Measurements from ENCODE around the gene OCSTAMP.

OCSTAMP gene

DNA sequence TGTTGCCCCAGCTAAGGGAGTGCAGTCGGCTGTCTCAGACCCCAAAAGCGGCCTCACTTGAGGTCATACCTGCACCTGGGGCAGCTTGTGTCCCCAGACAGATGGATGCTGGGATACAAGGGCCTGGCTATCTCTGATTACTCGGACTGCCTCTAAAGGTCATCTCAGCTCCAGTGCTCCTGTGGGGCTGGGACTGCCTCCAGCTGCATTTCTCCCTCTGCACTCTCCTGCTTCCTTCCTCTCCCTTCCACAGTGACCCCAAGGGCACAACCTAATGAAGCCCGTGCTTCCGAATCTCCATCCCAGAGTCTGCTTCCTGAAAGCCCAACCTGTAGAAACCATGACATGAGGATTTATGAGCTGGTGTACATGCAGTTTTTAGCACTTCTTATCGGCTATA lies 22.8 kb upstream of the OCSTAMP start:
- no peak for DNase-seq

- no peak for DNase-seq
Observed at GRCh38 chr20:46572790-46573189, 22.3 kb upstream of the OCSTAMP start.

- peak; percentile 84 for DNase-seq
Observed at GRCh38 chr20:46572153-46572552, 21.7 kb upstream of the OCSTAMP start.

DNA sequence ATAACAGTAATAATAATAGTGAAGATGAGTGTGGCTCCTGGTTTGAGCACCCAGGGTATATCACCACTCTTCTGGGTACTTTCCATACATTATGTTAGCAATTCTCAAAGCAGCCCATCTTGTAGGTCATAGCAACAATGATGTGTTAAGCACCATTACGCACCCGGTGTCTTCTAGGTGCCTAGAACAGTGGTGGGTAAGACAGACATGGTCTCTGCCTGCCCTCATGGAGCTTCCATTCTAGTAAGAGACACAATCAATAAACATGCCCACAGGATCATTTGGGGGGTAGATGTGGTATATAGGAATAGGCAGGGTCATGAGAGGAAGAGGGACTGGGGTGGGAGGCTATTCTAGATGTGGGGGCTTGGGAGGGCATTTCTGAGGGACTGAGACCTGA lies 21.0 kb upstream of the OCSTAMP start:
- DNase-seq: no peak

GRCh38 chr20:46570956-46571355 lies 20.5 kb upstream of the OCSTAMP start:
- no peak for DNase-seq

DNA sequence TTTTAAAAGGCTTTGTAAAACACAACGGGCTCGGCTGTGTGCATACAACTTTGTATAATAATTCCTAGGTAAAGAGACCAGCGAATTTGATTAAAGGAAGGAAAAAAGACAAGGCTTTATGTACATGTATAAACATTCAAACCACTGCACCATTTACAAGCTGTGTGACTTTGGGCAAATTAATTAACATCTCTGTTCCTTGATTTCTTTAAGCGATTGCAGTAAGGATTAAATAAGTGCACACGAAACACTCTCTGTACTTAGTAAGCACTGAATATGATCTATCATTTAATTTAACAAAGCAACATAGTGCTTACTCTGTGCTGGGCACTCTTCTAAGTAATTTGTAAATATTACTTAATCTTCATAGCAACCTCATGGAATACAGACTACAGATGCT lies 19.5 kb upstream of the OCSTAMP start:
- DNase-seq: no peak

GRCh38 chr20:46568570-46569129 lies 18.2 kb upstream of the OCSTAMP start:
- peak; percentile 94 for DNase-seq

DNA sequence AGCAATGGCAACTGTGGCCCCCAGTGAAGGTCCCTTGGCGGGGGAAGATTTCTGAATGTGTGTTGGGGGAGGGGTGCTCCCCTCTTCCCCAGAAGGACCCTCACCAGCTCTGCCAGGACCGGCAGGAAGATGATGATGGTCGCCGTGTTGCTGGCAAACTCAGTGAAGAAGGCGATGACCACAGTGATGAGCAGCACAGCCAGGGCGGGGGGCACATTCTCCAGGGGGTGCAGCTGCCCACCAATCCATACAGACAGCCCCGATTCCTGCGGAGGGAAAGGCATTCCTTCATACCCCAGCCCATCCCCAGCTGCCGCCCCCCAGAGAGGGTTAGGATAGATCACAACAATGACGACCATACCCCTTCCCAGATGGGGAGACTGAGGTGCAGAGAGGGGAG lies 15.7 kb upstream of the OCSTAMP start:
- DNase-seq: no peak

DNA sequence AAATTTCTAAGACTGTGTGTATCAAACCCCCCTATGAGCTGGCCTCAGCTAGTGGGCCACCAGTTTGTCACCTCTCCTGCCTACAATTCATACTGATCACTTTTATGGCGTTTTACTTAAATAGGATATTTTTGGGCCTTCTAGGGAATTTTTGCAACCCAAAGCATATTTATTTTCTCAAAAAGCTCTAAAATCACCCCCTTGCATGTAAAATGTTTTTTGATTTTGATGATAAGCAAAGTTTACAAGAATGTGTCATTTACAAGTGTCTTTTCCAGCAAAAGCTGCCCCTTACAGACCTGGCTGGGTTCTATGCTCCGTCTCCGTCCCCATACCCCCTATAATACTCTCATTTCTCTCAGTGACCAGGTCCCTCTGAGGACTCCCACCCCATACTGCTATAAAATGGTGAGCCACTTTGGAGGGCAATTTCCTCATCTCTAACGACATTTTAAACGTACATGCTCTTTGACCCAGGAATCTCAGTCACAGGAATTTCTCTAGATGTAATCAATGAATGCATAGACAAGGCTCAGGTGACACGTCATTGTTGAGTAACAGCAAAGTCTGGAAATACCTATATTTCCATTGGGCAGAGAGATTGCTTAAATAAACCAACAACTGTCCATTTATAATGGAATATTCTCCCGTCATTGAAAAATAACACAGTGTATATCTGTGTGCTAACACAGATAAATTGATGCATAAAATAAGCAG lies 13.9 kb upstream of the OCSTAMP start:
- no peak for DNase-seq

DNA sequence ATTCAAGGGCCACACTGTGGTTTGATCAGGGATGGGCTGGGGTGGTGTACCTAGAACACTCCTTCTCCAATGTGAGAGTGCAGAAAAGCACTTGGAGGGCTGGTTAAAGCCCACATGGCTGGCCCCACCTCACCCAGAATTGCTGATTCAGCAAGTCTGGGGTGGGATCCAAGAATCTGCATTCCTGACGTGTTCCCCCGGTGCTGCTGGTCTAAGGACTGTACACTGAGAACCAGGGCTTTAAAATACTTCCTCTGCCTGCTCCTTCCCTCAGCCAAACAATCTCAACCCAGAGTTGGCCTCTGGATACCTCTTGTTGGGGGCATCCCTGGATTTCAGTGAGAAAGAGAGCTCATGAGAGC lies 13.4 kb upstream of the OCSTAMP start:
- no peak for DNase-seq

DNA sequence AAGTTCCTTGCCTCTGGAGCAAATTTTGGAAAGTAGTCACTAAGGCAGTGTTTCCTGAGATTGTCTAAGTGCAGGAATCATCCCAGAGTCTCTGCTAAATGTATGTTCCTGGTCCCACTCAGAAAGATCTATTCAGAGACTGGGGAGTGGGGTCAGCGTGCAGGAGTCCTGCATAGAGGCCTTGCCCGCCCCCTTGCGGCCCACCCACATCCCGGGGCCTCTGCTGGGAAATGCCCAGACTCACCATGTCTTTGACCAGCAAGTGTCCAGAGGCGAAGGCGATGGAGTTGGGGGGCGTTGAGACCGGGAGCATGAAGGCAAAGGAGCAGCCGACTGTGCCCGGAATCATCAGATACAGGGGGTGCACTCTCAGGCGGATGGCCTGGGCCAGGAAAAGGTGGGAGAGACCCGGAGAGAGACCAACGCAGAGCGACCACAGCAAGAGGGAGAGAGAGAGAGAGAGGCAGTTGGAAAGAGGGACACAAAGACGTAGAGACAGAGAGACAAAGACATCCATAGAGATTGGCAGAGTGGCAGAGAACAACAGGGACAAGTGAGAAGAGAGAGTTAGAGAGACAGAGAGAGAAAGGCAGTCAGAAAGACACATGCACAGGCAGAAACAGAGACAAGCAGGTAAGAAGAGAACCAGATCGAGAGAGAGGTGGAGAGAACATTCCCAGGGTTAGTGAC lies 12.9 kb upstream of the OCSTAMP start:
- no peak for DNase-seq

- DNase-seq: peak; percentile 83
Observed at GRCh38 chr20:46562373-46563169, 12.1 kb upstream of the OCSTAMP start.

- no peak for DNase-seq
Observed at GRCh38 chr20:46562009-46562372, 11.5 kb upstream of the OCSTAMP start.

- DNase-seq: no peak
Observed at GRCh38 chr20:46559685-46560440, 9.4 kb upstream of the OCSTAMP start.

DNA sequence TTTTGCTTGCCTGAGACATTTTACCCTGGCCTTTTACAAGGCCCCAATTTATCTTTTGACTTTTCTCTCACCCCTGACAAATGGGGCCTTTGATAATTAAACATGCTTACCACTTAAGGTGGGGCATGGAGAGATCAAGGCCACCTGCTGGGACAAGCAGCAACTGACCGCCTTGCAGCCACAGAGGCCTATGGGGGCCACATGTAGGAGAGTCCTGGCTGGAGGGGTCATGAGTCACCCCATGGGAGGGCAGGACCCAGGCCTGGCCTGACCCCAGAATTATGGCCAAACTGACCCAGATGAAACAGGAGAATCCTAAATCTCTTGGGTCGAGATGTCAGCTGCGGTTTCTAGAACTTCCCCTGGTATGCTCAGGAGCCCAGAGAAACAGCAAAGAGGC lies 8.5 kb upstream of the OCSTAMP start:
- no peak for DNase-seq

- no peak for DNase-seq
Observed at GRCh38 chr20:46558511-46558959, 8.1 kb upstream of the OCSTAMP start.

- no peak for DNase-seq
Observed at GRCh38 chr20:46557231-46557956, 6.9 kb upstream of the OCSTAMP start.

DNA sequence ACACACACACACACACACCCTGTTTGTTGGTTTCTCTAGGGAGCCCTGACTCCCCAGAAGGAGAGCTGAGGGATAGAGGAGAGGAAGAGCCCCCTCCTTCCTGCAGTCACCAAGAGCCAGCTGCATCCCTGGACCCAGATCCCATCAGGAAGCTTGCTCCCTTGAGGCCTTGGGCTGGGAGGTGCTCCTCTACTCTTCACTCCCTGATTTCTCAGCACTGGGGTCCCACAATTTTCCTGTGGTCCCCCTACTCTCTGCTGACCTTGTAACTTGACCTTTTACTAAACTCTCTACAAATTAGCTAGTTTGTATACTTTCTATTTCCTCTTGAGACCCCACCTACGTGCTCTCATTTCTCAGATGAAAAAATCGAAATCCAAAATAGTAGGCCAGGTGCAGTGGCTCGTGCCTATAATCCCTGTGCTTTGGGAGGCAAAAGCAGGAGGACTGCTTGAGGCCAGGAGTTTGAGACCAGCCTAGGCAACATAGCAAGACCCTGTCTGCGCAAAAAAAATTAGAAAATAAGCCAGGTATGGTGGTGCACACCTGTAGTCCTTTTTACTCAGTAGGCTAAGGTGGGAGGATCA lies 5.0 kb upstream of the OCSTAMP start:
- DNase-seq: no peak

DNA sequence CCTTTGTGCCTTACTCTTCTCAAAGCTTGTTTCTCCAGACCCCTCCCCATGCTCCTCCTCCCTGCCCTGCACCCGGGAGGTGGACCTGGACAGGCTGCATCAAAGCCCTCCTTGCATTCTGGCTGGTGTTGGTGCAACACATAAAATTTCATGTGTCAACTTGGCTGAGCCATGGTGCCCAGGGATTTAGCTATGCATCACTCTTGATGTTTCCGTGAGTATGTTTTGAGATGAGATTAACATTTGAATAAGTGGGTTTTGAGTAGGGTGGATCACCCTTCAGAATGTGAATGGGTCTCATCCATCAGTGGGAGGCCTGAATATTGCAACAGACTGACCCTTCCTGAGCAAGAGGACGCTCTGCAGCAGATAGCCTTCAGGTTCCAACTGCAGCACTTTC lies 4.4 kb upstream of the OCSTAMP start:
- DNase-seq: no peak

DNA sequence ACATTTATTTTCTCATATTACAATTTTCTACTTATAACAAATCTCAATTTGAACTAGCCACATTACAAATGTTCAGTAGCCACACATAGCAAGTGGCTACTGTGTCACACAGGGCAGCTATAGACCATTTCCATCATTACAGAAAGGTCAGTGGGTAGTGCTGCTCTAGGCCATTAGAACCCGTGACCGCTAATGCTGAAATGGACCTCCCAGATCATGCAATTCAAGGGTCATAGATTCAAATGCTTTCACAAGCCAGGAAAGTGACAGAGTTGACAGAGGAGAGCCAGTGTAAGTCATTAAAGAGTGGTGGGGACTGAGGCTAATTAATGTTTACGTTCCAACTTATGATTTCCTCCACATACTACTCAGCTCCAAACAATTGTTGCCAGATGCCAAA lies 3.5 kb upstream of the OCSTAMP start:
- no peak for DNase-seq
